HG02943 (cell line): ENCODE results near the gene RSAD2.
"Not testable (repeated sequence)": the region's sequence is repeated elsewhere in the genome, so short reads cannot be mapped to it uniquely, and the experiment has no call there.

Experiments used
- ATAC-seq: cut with Tn5 transposase; IDR thresholded peaks from one replicate; pipeline ENCODE4 v1.9.1; 2021; ENCODE audit warnings: mild to moderate bottlenecking, low read depth, moderate library complexity; ENCODE audit not compliant: unreplicated experiment

Gene RSAD2, protein sequence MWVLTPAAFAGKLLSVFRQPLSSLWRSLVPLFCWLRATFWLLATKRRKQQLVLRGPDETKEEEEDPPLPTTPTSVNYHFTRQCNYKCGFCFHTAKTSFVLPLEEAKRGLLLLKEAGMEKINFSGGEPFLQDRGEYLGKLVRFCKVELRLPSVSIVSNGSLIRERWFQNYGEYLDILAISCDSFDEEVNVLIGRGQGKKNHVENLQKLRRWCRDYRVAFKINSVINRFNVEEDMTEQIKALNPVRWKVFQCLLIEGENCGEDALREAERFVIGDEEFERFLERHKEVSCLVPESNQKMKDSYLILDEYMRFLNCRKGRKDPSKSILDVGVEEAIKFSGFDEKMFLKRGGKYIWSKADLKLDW

DNA sequence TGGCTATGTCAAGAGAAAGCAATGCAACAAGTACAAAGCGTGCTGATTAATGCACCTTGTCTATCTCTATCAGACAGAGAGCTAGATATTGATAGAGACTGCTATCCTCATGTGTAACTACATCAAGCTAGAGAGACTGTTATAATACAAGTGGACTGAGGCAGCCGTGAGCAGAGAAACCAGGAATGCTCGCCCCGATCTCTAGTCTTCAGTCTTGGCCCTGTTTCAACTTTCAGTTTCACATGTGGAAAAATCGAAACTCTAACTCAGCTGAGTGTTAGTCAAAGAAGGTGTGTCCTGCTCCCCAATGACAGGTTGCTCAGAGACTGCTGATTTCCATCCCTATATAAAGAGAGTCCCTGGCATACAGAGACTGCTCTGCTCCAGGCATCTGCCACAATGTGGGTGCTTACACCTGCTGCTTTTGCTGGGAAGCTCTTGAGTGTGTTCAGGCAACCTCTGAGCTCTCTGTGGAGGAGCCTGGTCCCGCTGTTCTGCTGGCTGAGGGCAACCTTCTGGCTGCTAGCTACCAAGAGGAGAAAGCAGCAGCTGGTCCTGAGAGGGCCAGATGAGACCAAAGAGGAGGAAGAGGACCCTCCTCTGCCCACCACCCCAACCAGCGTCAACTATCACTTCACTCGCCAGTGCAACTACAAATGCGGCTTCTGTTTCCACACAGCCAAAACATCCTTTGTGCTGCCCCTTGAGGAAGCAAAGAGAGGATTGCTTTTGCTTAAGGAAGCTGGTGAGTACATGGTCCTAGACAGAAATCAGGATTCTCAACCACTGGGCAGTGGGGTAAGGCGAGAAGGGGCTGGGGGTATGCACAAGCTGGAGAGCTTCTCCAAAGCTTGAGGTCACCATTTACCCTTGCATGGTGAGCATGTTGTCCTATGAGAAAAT, at the start of gene RSAD2:
TSS of gene RSAD2 (plus strand) at position 376 of the 903 bp plus-strand sequence. CDS start at position 400, 24 bp downstream.
- ATAC-seq = peak; percentile 70

DNA sequence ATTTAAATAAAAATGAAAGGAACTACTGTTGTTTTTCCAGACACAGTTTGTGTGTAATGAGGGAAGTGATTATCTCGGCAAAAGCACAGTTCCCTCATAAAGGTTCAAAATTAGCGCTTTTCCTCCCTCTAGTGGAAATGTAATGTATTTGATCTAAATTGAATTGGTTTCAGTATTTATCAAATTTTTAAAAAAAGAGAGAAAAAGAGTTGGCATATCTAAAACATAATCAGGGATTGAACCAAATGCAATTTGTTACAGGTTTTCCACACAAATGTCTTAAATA, 49.3 kb upstream of the RSAD2 start:
- ATAC-seq = no peak

DNA sequence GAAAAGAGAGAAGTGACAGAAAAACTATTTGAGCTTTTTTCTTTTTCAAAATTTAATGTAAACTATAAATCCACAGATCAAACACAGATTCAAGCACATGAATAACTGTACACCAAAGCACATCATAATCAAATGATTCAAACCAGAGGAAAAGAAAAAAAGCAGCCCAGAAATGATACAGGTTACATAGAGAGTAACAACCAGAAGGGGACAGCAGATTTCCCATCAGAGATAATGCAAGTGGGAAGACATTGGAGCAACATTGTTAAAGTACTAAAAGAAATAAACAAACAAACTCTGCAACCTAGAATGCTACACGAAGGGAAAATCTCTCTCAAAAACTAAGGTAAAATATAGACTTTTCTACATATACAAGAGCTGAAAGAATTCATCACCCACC, 46.3 kb upstream of the RSAD2 start:
- ATAC-seq = no peak

DNA sequence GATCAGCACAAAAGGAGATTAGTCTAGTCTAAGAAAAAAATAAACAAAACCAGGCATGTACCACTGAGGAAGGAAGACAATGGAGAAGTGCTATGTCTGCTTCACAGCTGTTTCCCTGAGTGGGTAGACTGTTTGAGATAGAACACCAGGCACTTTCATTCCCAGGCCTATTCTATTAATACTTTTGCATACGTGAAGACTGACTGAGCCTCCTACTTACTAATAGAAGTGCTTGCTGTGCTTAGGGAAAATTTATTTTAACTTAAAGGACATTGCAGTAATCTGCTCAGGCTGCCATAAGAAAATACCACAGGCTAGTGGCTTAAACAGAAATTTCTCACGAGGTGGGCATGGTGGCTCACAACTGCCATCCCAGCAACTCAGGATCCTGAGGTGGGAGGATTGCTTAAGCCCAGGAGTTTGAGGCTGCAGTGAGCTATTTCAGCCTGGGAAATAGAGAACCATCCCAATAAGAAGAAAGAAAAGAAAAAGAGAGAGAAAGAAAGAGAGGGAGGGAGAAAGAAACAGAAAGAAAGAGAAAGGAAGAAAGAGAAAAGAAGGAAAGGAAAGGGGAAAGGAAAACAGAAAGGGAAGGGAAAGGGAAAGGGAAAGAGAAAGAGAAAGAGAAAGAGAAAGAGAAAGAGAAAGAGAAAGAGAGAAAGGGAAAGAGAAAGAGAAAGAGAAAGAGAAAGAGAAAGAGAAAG, 44.8 kb upstream of the RSAD2 start:
- no peak for ATAC-seq

DNA sequence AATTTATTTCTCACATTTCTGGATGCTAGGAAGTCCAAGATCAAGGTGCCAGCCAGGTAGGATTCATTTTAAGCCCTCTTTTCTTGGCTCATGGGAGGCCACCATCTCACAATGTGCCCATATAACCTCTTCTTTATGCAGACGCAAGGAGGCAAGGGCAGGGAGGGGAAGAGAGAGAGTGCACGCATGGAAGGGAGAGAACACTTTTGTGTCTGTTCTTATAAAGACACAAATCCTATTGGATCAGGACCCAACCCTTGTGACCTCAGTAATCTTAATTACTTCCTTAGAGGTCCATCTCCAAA, 44.3 kb upstream of the RSAD2 start:
- no peak for ATAC-seq

DNA sequence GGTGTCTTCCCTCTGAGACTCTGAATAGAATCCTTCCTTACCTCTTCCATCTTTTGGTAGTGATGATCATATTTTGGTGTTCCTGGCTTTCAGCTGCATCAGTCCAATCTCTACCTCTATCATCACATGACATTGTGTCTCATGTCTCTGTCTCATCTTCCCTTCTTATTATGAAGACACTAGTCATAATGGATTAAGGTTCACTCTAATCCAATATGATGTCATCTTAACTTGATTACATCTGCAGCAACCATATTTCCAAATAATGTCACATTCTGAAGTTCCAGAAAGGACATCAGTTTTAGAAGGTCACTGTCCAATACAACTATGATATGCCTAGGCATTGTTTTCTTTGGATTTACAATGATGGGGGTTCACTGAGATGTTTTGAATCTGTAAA, 43.4 kb upstream of the RSAD2 start:
- no peak for ATAC-seq

DNA sequence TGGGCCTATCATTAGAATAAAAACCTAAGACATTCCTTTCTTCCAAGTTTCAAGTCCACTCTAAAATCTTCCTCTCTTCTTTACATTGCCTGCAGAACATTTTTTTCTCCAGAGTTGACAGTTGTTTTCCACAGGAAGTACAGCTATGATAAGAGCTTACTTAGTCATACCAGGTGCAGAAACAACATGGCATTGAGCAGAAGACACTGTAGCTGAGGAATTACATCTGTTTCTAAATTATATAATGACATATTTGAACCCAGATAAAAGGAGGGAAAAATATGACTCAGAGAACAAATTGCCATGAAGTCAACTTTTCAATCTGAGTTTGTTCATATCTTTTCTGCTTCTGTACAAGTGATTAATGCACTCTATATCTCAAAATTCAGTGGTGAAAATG, 42.1 kb upstream of the RSAD2 start:
- ATAC-seq = no peak

DNA sequence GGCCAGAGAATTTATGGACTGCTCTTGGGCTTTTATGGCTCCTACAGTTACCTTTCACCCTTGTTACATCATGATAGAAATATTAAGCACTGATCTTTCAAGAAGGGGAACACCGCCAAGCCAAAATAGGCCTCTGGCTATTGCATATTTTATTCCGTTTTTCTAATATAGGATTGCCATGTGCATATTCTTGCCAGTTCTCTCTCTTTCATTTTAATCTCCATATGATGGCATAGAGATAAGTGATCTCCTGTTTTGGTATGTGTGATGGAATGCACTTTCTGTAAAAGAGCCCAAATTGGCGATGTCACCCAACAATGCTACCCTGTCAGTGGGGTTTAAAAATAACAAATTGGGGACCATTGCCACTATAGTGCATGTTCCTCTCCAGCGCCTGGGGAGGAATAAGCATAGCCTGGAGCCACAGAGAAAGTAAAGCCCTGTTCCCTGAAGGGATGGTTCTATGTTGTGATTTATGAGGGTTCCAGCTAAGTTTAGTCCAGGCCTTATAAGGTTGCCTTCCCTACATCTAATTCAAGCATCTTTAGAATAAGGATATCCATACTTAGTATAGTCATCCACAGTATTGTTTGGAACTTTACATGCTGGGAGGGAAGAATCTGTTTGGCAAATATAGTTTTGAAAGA, 38.8 kb upstream of the RSAD2 start:
- ATAC-seq = no peak

DNA sequence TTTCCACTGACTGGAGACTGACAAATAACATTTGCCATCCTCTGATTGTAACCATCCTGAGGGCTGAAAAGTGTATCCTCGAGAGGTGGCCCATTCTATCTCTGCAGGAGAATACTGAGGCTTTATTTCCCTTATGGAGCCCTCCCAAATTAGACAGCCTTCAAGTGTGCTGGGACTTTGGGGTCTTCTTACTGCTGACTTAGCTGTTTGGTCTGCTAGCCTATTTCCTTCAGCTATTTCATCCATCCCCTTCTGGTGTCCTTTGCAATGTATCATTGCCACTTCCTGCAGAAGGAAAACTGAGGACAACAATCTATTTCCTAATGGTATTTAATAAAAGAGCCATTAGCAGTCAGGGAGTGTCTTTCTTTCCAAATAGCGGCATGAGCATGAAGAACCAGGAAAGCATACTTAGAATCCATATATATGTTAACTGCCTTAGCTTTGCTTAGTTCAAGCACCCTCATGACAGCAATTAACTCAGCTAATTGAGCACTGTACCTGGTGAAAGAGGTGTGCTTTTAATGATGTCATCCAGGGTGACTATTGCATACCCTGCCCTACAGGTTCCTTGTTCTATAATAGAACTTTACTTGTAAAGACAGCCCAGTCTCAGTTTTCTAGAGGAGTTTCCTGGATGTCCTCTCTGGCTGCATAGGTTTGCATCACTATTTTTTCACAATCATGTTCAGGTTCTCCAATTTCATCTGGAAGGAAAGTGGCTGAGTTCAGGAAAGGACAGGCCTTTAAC, 35.9 kb upstream of the RSAD2 start:
- ATAC-seq = no peak

DNA sequence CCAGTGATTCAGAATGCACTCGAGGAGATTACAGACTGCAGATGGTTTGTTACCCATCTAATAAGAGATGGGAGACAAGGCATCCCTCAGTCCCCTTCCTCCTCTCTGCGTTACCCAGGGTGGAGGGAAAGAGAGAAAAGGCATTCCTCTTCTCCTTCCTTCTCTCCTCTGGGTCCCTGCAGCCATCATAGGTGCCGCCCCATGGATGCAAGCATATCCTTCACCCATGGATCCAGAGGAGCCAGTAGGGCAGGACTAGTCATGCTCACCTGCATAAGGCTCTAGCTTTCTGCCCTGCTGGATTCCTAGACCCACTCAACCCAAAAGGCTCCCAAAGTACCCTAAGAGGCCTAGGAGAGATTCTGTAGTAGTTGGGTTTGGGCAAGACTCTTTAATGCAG, 32.3 kb upstream of the RSAD2 start:
- ATAC-seq = no peak

DNA sequence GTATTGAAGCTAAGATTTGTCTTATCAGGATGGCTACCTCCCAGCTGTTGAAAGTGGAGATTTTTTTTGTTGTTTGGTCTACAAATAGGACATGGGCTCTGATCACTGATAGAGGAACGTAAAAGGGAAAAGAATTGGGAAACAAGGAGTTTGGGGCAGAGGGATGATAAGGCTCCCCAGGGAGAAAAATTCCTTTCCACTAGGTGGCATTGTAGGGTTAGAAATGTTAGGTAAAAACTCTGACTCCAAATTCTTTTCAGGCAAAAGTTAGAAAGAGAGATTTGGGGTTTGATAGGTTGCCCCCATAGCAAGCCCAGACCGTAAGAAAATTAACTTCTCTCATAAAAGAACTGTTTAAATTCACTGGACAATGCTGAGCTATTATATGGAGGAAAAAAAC, 31.7 kb upstream of the RSAD2 start:
- ATAC-seq = no peak

DNA sequence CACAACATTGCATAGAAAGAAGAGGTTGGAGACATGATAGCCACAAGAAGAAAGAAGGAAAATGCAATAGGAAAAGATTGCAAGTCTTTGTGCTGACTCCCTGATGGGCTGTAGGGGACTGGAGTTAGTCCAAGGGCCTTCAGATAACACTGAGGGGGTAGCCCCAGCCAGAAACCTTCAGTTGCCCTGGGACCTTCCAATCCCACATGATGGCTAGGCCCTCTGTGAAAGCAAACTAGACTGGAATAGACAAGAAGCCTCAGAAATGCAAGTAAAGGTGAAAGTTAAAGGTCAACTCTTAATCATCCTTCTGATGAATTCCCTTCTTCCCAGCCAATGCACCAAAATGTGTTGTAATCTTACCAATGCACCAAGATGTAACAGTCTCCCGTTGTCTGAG, 31.0 kb upstream of the RSAD2 start:
- no peak for ATAC-seq

DNA sequence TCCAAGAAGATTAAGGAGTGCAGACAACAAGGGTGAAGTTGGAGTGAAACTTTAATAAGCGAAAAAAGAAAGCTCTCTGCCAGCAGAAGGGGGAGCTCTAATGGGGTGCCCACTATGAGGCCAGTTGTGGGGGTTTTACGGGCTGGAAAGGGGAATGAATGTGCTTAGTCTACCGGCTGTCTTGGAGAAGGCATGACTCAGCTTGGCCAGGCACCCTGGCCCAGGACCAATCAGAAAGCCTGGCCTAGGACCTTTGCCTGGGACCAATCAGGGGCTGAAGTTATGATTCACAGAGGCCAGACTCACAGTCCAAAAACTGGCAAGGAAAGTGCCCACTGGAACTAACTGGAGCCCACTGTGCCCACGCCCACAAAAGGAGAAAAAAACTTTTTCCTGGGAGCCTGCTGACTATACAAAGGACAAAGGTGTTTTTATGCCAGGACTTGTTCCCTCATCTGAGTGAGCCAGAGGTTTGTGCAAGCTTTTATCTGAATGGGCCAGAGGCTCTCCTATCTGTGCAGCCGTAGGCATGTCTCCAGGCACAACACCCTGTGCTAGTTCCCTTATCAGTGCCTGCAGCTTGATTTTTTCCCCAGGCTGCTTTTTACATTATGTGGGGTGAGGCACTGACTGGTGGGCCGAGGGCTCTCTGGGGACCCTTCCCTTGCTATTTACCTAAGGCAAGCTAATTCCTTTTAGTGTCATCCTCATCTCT, 30.5 kb upstream of the RSAD2 start:
- no peak for ATAC-seq

DNA sequence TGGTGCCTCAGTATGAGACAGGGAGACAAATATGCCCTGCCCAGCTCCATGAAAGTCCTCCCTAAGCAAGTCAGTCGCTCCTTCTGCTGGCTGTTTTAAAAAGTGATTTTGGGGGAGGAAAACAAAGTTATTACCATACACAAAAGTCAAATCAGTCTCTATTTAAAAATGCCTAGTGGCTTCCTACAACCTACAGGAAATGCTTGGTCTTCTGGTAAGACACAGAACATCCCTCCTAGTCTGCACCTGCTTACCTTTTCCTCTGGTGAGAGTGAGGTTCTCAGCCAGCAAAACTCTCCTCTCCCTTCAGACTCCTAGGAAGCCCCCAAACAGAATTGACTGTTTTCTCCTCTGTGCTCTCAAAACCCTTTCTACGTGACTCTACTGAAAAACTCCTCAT, 25.4 kb upstream of the RSAD2 start:
- no peak for ATAC-seq

DNA sequence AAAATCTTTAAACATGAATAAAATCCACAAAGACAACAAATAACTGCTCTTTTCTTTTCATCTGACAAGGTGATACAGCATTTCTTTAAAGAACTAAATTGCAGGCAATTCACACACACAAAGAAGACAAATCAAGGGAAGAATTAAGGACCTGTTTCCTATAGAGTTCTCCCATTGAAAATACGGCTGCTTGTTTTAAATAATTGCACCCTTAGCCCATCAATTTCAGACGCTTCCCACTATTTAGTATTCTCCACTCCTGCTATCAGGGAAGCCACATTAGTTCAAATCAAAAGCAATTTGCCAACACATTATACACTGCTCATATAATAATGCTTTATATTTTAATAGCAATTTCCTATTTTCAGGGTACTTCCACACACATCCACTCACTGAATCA, 23.2 kb upstream of the RSAD2 start:
- no peak for ATAC-seq

DNA sequence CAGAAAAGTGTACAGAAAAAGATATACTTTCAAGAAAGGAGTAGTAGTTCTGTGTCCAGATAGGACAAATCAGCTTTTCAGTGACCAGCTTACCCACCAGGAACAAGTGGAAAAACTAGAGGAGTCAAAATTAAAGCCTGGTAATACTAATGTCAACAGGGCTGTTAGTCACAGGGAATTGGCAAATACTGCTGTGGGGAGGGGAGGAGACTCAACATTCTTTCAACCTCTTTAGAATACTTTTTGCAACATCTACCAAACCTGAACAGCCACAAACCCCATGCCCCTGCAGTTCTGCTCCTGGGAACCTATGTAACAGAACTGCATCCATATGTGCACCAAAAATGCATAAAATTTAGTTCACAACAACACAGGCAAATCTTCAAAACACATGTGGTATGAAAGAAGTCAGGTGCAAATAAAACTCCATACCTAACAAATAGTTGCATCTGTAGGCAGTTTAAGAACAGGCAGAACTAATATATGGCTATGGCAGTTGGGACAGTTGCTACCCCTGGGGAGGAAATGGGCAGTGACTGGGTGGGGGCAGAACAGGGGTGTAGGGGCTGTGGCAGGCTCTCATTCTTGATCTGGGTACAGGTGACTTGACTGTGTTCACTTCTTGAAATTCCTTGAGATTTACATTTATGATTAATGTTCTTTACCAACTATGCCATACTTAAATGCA, 21.6 kb upstream of the RSAD2 start:
- ATAC-seq = no peak

DNA sequence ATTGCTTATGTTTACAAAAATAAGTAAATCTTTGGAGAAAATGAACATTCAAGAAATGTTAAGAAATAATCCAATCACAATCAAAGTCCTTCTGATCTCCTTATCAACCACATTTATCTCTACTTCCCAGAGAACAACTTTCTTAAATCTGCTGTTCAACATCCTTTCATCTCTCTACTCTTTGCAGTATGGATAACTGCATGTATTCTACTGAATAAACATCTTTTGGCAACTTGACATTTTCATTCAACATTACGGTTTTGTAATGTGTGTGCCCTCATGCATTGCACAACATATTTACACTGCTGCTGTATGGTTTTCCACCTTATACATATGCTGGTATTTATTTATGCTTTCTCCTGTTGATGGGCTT, 21.0 kb upstream of the RSAD2 start:
- no peak for ATAC-seq

DNA sequence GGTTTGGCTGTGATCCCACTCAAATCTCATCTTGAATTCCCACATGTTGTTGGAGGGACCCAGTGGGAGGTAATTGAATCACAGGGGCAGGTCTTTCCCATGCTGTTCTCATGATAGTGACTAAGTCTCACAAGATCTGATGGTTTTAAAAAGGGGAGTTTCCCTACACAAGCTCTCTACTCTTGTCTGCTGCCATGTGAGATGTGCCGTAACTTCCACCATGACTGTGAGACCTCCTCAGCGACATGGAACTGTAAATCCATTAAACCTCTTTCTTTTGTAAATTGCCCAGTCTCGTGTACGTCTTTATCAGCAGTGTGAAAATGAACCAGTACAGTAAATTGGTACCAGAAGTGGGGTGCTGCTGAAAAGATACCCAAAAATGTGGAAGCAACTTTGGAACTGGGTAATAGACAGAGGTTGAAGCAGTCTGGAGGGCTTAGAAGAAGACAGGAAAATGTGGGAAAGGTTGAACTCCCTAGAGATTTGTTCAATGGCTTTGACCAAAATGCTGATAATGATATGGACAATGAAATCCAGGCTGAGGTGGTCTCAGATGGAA, 19.0 kb upstream of the RSAD2 start:
- ATAC-seq = not testable (repeated sequence)

DNA sequence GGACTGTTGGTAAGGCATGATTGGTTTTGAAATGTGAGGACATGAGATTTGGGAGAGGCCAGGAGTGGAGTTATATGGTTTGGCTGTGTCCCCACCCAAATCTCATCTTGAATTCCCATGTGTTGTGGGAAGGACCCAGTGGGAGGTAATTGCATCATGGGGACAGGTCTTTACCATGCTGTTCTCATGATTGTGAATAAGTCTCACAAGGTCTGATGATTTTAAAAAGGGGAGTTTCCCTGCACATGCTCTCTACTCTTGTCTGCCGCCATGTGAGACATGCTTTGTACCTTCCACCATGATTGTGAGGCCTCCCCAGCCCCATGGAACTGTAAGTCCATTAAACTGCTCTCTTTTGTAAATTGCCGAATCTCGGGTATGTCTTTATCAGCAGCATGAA, 17.3 kb upstream of the RSAD2 start:
- no peak for ATAC-seq
